ENCODE data around the gene COPS2. TPM values are rescaled to one million over a fixed set of nuclear protein-coding genes. Genes with fewer than 3 reads are reported as not detected.

The COPS2 gene
- total RNA-seq, 1 donor from 2014 or later: 57.2 TPM

DNA sequence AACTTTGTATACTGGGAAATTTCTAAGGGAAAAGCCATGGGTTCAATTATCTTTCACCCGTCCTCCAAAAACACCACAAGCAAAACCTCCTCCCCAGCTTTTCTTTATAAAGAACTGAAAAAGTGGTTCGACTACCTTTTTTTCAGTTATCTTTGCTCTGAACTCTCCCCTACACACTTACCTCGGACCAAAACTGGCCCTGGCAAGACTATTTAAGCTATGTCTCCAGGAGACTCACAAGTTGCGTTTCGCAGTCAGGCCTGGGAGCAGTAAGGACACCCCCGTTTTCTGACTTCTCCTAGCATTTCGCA lies 645 bp downstream of the COPS2 start:
- Histone ChIP-seq H3K4me1 (peaks cover 24% of the 10 kb centered on the region), H3K36me3 (no peaks in the 10 kb centered on the region), H3K4me3 (peak overlapping the region; percentile 94), H3K27ac (peak overlapping the region; percentile 88), H3K9me3 (no peaks in the 10 kb centered on the region), H3K27me3 (no peaks in the 10 kb centered on the region)
- no peak for TF ChIP-seq CTCF (IDR thresholded peaks at IDR 0.05)
- DNase-seq: no peak
- no peak for ATAC-seq
- intact Hi-C loops (cut with DNase I): no loop called here

DNA sequence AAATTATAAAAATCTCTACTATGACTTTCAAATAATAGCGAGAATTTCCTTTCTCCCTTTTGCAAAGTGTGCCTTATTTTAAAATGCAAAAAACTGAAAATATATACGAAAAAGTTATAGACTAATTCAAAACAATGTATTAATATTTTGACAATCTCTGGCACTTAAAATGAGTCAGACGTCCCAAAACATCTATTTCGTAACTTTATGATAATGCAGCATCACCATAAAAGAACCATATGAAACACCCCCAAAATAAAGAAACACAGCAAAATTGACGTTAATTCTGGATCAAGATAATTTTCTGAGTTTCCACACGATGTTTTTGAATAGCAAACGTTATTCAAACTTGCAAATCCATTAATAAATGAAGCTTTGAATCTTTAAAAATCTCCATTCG lies 1.0 kb downstream of the COPS2 start:
- intact Hi-C loops (cut with DNase I): no loop called here
- no peaks in the 10 kb centered on the region for H3K27me3 ChIP-seq
- peak overlapping the region; percentile 94 for H3K4me3 ChIP-seq
- DNase-seq (no peak), ATAC-seq (no peak)
- H3K36me3 ChIP-seq: no peaks in the 10 kb centered on the region
- H3K4me1 ChIP-seq: peaks cover 27% of the 10 kb centered on the region
- no peak for TF ChIP-seq CTCF (IDR thresholded peaks at IDR 0.05)
- peak overlapping the region; percentile 88 for H3K27ac ChIP-seq
- no peaks in the 10 kb centered on the region for H3K9me3 ChIP-seq

GRCh38 chr15:49152552-49153312 lies 2.7 kb downstream of the COPS2 start:
- no peak overlapping the region for H3K4me3 ChIP-seq
- no peak overlapping the region for H3K27ac ChIP-seq
- TF ChIP-seq CTCF (IDR thresholded peaks at IDR 0.05): no peak
- peaks cover 41% of the 10 kb centered on the region for H3K4me1 ChIP-seq
- DNase-seq: no peak
- ATAC-seq: no peak
- H3K36me3 ChIP-seq: no peaks in the 10 kb centered on the region
- no peaks in the 10 kb centered on the region for H3K9me3 ChIP-seq
- intact Hi-C loops (cut with DNase I): no loop called here
- H3K27me3 ChIP-seq: no peaks in the 10 kb centered on the region

DNA sequence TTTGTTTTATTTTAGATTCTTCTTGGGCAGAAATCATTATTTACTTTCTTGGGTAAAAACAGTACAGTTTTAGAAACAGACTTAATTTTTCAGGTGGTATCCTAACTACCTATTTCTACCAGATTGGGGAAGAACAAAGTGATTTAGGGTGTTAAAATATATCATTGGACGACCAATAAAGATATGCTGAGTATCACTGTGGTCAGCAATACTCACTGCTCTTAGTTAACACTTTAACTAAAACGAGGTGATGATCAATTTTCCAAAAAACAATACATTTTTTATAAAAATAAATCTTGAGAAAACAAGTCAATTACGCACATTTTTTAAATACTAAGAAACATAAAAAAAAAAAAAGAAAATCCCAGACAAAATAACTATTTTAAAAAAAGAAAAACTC lies 3.6 kb downstream of the COPS2 start:
- no peak for ATAC-seq
- Histone ChIP-seq H3K9me3 (no peaks in the 10 kb centered on the region), H3K4me3 (no peak overlapping the region)

DNA sequence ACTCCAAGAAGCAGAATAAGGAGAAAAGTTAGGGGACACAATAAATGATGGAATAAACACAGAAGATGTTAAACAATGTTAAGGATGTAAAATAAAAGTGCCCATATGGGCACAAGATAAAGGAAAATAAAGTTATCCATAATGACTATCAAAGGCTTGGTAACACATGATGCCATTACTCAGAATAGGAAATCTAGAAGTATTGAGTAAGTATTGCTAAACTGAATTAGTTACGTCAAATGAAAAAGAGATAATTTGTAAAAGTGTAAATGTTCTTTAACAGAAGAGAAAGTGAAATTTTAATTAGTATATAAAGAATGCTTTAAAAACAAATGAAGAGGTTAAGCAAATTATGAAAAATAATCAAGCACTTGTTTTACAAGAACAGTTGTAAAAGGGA lies 6.7 kb downstream of the COPS2 start:
- no peak overlapping the region for H3K27ac ChIP-seq
- peaks cover 32% of the 10 kb centered on the region for H3K4me1 ChIP-seq
- no peak for TF ChIP-seq CTCF (IDR thresholded peaks at IDR 0.05)
- intact Hi-C loops (cut with DNase I): loop anchor here (10.0 kb wide), 1 partner anchor 284 kb away; no protein-coding TSS in a partner anchor
- H3K27me3 ChIP-seq: no peaks in the 10 kb centered on the region
- peaks cover 9% of the 10 kb centered on the region for H3K36me3 ChIP-seq
- DNase-seq (no peak), ATAC-seq (no peak)
- H3K4me3 ChIP-seq: no peak overlapping the region
- no peaks in the 10 kb centered on the region for H3K9me3 ChIP-seq

More for the DNA sequence above, 3.6 kb downstream of the COPS2 start:
- no peak for TF ChIP-seq CTCF (IDR thresholded peaks at IDR 0.05)
- no peaks in the 10 kb centered on the region for H3K27me3 ChIP-seq
- no peak overlapping the region for H3K27ac ChIP-seq
- H3K36me3 ChIP-seq: no peaks in the 10 kb centered on the region
- H3K4me1 ChIP-seq: peaks cover 36% of the 10 kb centered on the region
- DNase-seq: no peak
- intact Hi-C loops (cut with DNase I): no loop called here
